ENCODE data around the gene FAM168A. TPM values are rescaled to one million over a fixed set of nuclear protein-coding genes. Genes with fewer than 3 reads are reported as not detected.

FAM168A gene
- total and polyA plus RNA-seq, 9 of the 15 experiments (the other 6 are each of a cell fraction or from before 2014, with no cell fraction given), result 0.44 to 7.2 (median 2.9) TPM

DNA sequence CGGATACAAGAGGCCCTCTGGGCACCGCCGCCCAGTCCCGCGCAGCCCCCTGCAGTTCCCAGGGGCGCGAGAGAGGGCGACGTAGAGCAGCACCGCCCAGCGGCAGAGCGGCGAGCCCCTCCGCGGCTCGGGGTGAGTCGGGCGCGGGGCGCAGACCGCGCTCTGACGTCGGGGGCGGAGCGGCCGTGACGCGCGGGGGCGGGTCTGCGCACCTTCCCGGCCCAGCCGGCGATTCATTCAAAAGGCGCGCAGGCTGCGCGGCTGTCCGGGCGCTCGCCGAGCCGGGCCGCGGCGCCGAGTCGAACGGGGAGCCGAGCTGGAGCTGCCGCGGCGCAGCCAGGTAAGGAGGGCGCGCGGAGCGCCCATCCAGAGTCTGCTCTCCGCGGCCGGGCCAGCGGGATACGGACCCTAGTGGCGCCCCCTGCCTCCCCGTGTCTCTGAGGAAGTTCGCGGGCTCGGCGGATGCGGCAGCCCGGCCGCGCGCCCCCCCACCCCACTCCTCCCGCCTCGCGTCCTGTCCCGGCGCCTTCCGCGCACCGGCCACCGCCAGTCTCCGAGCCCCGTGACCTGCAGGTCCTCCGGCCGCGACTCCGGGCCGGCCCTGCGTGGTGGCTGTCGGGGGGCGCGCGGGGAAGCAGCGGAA lies 221.6 kb downstream of the FAM168A start, which contains the start of gene RELT (continued):
- TF ChIP-seq, protein P1, sequence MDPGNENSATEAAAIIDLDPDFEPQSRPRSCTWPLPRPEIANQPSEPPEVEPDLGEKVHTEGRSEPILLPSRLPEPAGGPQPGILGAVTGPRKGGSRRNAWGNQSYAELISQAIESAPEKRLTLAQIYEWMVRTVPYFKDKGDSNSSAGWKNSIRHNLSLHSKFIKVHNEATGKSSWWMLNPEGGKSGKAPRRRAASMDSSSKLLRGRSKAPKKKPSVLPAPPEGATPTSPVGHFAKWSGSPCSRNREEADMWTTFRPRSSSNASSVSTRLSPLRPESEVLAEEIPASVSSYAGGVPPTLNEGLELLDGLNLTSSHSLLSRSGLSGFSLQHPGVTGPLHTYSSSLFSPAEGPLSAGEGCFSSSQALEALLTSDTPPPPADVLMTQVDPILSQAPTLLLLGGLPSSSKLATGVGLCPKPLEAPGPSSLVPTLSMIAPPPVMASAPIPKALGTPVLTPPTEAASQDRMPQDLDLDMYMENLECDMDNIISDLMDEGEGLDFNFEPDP (CRISPR knock-in tag; IDR thresholded peaks at IDR 0.05), result no peak
- no peak for TF ChIP-seq NFE2L1 (tag; IDR thresholded peaks at IDR 0.05; ENCODE audit: borderline replicate concordance, low read depth)
- TF ChIP-seq TAF1 (IDR thresholded peaks at IDR 0.05; ENCODE audit: control insufficient read depth, extremely low read depth, insufficient read depth, low read length, severe bottlenecking), result peak; percentile 90
- TF ChIP-seq, protein P2, sequence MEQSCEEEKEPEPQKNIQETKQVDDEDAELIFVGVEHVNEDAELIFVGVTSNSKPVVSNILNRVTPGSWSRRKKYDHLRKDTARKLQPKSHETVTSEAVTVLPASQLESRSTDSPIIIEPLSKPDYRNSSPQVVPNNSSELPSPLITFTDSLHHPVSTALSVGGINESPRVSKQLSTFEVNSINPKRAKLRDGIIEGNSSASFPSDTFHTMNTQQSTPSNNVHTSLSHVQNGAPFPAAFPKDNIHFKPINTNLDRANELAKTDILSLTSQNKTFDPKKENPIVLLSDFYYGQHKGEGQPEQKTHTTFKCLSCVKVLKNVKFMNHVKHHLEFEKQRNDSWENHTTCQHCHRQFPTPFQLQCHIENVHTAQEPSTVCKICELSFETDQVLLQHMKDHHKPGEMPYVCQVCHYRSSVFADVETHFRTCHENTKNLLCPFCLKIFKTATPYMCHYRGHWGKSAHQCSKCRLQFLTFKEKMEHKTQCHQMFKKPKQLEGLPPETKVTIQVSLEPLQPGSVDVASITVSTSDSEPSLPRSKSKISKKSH (CRISPR knock-in tag; IDR thresholded peaks at IDR 0.05), result no peak
- TF ChIP-seq FOXK2 (conservative IDR thresholded peaks at IDR 0.05 in 1 of 2, IDR thresholded peaks at IDR 0.05 in 1 of 2; ENCODE audit: low read depth in 2 of 2), result no peak
- TF ChIP-seq, protein P3, sequence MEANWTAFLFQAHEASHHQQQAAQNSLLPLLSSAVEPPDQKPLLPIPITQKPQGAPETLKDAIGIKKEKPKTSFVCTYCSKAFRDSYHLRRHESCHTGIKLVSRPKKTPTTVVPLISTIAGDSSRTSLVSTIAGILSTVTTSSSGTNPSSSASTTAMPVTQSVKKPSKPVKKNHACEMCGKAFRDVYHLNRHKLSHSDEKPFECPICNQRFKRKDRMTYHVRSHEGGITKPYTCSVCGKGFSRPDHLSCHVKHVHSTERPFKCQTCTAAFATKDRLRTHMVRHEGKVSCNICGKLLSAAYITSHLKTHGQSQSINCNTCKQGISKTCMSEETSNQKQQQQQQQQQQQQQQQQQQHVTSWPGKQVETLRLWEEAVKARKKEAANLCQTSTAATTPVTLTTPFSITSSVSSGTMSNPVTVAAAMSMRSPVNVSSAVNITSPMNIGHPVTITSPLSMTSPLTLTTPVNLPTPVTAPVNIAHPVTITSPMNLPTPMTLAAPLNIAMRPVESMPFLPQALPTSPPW (CRISPR knock-in tag; IDR thresholded peaks at IDR 0.05), result peak; percentile 73
- no peak for TF ChIP-seq ZNF583 (CRISPR knock-in tag; IDR thresholded peaks at IDR 0.05)
- no peak for TF ChIP-seq MAFF (IDR thresholded peaks at IDR 0.05; ENCODE audit: low read length)
- peak; percentile 58; the same call in 1 of the 2 replicates for TF ChIP-seq ELF2 (CRISPR knock-in tag; IDR thresholded peaks at IDR 0.05)
- 0 out of 2 replicates have a peak, but pooled peaks have one; percentile 15 for TF ChIP-seq ZKSCAN1 (IDR thresholded peaks at IDR 0.05; ENCODE audit: low read depth, low read length)
- TF ChIP-seq MBD2 (IDR thresholded peaks at IDR 0.05; ENCODE audit: borderline replicate concordance, low read depth), result no peak
- TF ChIP-seq, protein P4, sequence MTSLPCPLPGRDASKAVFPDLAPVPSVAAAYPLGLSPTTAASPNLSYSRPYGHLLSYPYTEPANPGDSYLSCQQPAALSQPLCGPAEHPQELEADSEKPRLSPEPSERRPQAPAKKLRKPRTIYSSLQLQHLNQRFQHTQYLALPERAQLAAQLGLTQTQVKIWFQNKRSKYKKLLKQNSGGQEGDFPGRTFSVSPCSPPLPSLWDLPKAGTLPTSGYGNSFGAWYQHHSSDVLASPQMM (CRISPR knock-in tag; IDR thresholded peaks at IDR 0.05), result no peak
- TF ChIP-seq PRMT5 (CRISPR knock-in tag; IDR thresholded peaks at IDR 0.05), result no peak
- TF ChIP-seq NONO (IDR thresholded peaks at IDR 0.05; ENCODE audit: low read depth in 2 of 2, low read length in 1 of 2), result peak; percentile 59 to 88
- TF ChIP-seq EWSR1 (IDR thresholded peaks at IDR 0.05; ENCODE audit: borderline replicate concordance, low read depth, partially characterized antibody), result no peak
- peak; percentile 92 for TF ChIP-seq ZBTB7A (IDR thresholded peaks at IDR 0.05; ENCODE audit: borderline replicate concordance, control insufficient read depth, low read depth, low read length)
- TF ChIP-seq L3MBTL2 (IDR thresholded peaks at IDR 0.05), result peak; percentile 51
- peak; percentile 66; the same call in 1 of the 2 replicates for TF ChIP-seq GTF2F1 (IDR thresholded peaks at IDR 0.05; ENCODE audit: low read depth, low read length)
- TF ChIP-seq POU5F1 (IDR thresholded peaks at IDR 0.05; ENCODE audit: borderline replicate concordance, low read depth, low read length, partially characterized antibody), result no peak
